Upper lobe of right lung (tissue), 1 donor: Measurements from ENCODE around the gene ATE1. TPM values are rescaled to one million over a fixed set of nuclear protein-coding genes. Genes with fewer than 3 reads are reported as not detected.

Experiments used
- ATAC-seq: fragments of 200-7000 bp; cut with Tn5 transposase; one replicate; pipeline ENCODE4 v1.9.1; 2020; ENCODE audit warnings: mild to moderate bottlenecking, moderate library complexity
- DNase-seq: peaks from one replicate; pipeline ENCODE4 v3.0.0-alpha.2; 2020
- H3K27ac ChIP-seq: fragments of 200-600 bp; one replicate; pipeline ENCODE4 v1.8.0; 2022
- H3K27me3 ChIP-seq: fragments of 200-600 bp; one replicate; pipeline ENCODE4 v1.8.0; 2022; ENCODE audit warnings: mild to moderate bottlenecking
- H3K36me3 ChIP-seq: fragments of 200-600 bp; one replicate; pipeline ENCODE4 v1.8.0; 2022
- H3K4me1 ChIP-seq: fragments of 200-600 bp; one replicate; pipeline ENCODE4 v1.8.0; 2022
- H3K4me3 ChIP-seq: fragments of 200-600 bp; one replicate; pipeline ENCODE4 v1.8.0; 2022; ENCODE audit warnings: mild to moderate bottlenecking
- H3K9me3 ChIP-seq: fragments of 200-600 bp; one replicate; pipeline ENCODE4 v1.8.0; 2022
- CTCF ChIP-seq: fragments of 200-600 bp; IDR thresholded peaks from one replicate; pipeline ENCODE4 v1.8.0; 2022; ENCODE audit warnings: antibody characterized with exemption
- intact Hi-C: fragments of 100-400 bp; cut with DNase I; formaldehyde crosslinking; loops from one replicate; pipeline ENCODE4 v1.11.0; 2022
- total RNA-seq: library from RNA; stranded (reverse); fragmentation: NEBNext Ultra II Directional; extraction: Animal tissue kit (Norgen Biotek cat#: 25700); gene quantifications from one replicate; pipeline ENCODE4 v1.2.1, GENCODE V29; 2021
- donor health status: DM: no; HTN: yes; CAD: no; lungs with severe emphysema.

The ATE1 gene
- total RNA-seq, 1 donor from 2014 or later, result 26.6 TPM

- Histone ChIP-seq H3K4me3 (no peak overlapping the region), H3K27ac (no peak overlapping the region), H3K36me3 (peaks cover 74% of the 10 kb centered on the region), H3K4me1 (no peaks in the 10 kb centered on the region), H3K9me3 (no peaks in the 10 kb centered on the region), H3K27me3 (no peaks in the 10 kb centered on the region)
- TF ChIP-seq CTCF, result no peak
- ATAC-seq, result no peak
- intact Hi-C loops, result no loop called here
- no peak for DNase-seq
Observed at GRCh38 chr10:121911421-121911697, 16.5 kb downstream of the ATE1 start.

- no peak overlapping the region for H3K4me3 ChIP-seq
- ATAC-seq, result no peak
- no peak overlapping the region for H3K27ac ChIP-seq
- no peak for DNase-seq
- H3K9me3 ChIP-seq, result no peaks in the 10 kb centered on the region
- H3K4me1 ChIP-seq, result no peaks in the 10 kb centered on the region
- no peaks in the 10 kb centered on the region for H3K27me3 ChIP-seq
- intact Hi-C loops, result no loop called here
- TF ChIP-seq CTCF, result no peak
- H3K36me3 ChIP-seq, result peaks cover 74% of the 10 kb centered on the region
Observed at GRCh38 chr10:121910673-121911420, 17.0 kb downstream of the ATE1 start.

GRCh38 chr10:121904888-121905287, 22.9 kb downstream of the ATE1 start:
- intact Hi-C loops, result no loop called here
- H3K27ac ChIP-seq, result no peak overlapping the region
- DNase-seq, result no peak
- H3K4me3 ChIP-seq, result no peak overlapping the region
- H3K36me3 ChIP-seq, result peaks cover 37% of the 10 kb centered on the region
- H3K4me1 ChIP-seq, result no peaks in the 10 kb centered on the region
- no peak for TF ChIP-seq CTCF
- ATAC-seq, result no peak
- no peaks in the 10 kb centered on the region for H3K9me3 ChIP-seq
- H3K27me3 ChIP-seq, result no peaks in the 10 kb centered on the region

GRCh38 chr10:121900443-121901174, 27.2 kb downstream of the ATE1 start:
- no peak for DNase-seq
- peaks cover 27% of the 10 kb centered on the region for H3K36me3 ChIP-seq
- no peaks in the 10 kb centered on the region for H3K27me3 ChIP-seq
- H3K27ac ChIP-seq, result no peak overlapping the region
- ATAC-seq, result peak; percentile 86
- no peaks in the 10 kb centered on the region for H3K9me3 ChIP-seq
- intact Hi-C loops, result no loop called here
- no peaks in the 10 kb centered on the region for H3K4me1 ChIP-seq
- no peak overlapping the region for H3K4me3 ChIP-seq
- TF ChIP-seq CTCF, result peak; percentile 73

GRCh38 chr10:121899727-121900126, 28.1 kb downstream of the ATE1 start:
- Histone ChIP-seq H3K4me1 (no peaks in the 10 kb centered on the region), H3K36me3 (peaks cover 31% of the 10 kb centered on the region), H3K9me3 (no peaks in the 10 kb centered on the region), H3K27ac (no peak overlapping the region), H3K4me3 (no peak overlapping the region), H3K27me3 (no peaks in the 10 kb centered on the region)
- ATAC-seq (no peak), DNase-seq (no peak)
- intact Hi-C loops, result no loop called here
- TF ChIP-seq CTCF, result no peak
